ENCODE measurements around the gene LCLAT1.
"Not testable (repeated sequence)": the region's sequence is repeated elsewhere in the genome, so short reads cannot be mapped to it uniquely, and the experiment has no call there.

LCLAT1 gene

GRCh38 chr2:30629866-30630265, 182.8 kb downstream of the LCLAT1 start:
- in situ Hi-C loops (cut with MboI; ENCODE audit: low pct_unique_long_range_greater_than_20kb, low sequenced_read_pairs, unreplicated experiment): no loop called here
- no peak for TF ChIP-seq CTCF (IDR thresholded peaks at IDR 0.05; ENCODE audit: extremely low read depth, insufficient read depth, missing control alignments)
- DNase-seq (ENCODE audit: low spot score): no peak

GRCh38 chr2:30631051-30631671, 184.1 kb downstream of the LCLAT1 start:
- no peak for TF ChIP-seq CTCF (IDR thresholded peaks at IDR 0.05; ENCODE audit: extremely low read depth, insufficient read depth, missing control alignments)
- no peak for DNase-seq (ENCODE audit: low spot score)
- in situ Hi-C loops (cut with MboI; ENCODE audit: low pct_unique_long_range_greater_than_20kb, low sequenced_read_pairs, unreplicated experiment): no loop called here

GRCh38 chr2:30633039-30633438, 186.0 kb downstream of the LCLAT1 start:
- DNase-seq (ENCODE audit: low spot score): no peak
- TF ChIP-seq CTCF (IDR thresholded peaks at IDR 0.05; ENCODE audit: extremely low read depth, insufficient read depth, missing control alignments): no peak
- in situ Hi-C loops (cut with MboI; ENCODE audit: low pct_unique_long_range_greater_than_20kb, low sequenced_read_pairs, unreplicated experiment): no loop called here

- in situ Hi-C loops (cut with MboI; ENCODE audit: low pct_unique_long_range_greater_than_20kb, low sequenced_read_pairs, unreplicated experiment): no loop called here
- no peak for TF ChIP-seq CTCF (IDR thresholded peaks at IDR 0.05; ENCODE audit: extremely low read depth, insufficient read depth, missing control alignments)
- DNase-seq (ENCODE audit: low spot score): no peak
Observed at GRCh38 chr2:30636311-30636710, 189.3 kb downstream of the LCLAT1 start.

GRCh38 chr2:30639836-30640235, 192.8 kb downstream of the LCLAT1 start:
- in situ Hi-C loops (cut with MboI; ENCODE audit: low pct_unique_long_range_greater_than_20kb, low sequenced_read_pairs, unreplicated experiment): no loop called here
- no peak for DNase-seq (ENCODE audit: low spot score)
- no peak for TF ChIP-seq CTCF (IDR thresholded peaks at IDR 0.05; ENCODE audit: extremely low read depth, insufficient read depth, missing control alignments)

GRCh38 chr2:30641765-30642345, 194.8 kb downstream of the LCLAT1 start:
- in situ Hi-C loops (cut with MboI; ENCODE audit: low pct_unique_long_range_greater_than_20kb, low sequenced_read_pairs, unreplicated experiment): no loop called here
- no peak for TF ChIP-seq CTCF (IDR thresholded peaks at IDR 0.05; ENCODE audit: extremely low read depth, insufficient read depth, missing control alignments)
- DNase-seq (ENCODE audit: low spot score): no peak

- in situ Hi-C loops (cut with MboI; ENCODE audit: low pct_unique_long_range_greater_than_20kb, low sequenced_read_pairs, unreplicated experiment); DNase-seq (ENCODE audit: low spot score): not testable (repeated sequence)
Observed at GRCh38 chr2:30643013-30643412, 196.0 kb downstream of the LCLAT1 start.

Measured in GM13977 (cell line).